Fibroblast of lung (primary cell): ENCODE results near the gene PMAIP1. TPM values are rescaled to one million over a fixed set of nuclear protein-coding genes. Genes with fewer than 3 reads are reported as not detected.

Source experiments
- DNase-seq, 2 donors: peaks; one replicate each; pipeline versions ENCODE4 v3.0.0 to v3.0.0-alpha.2; 2010; ENCODE audit warnings: low read depth in 2 of 2
- H2AFZ ChIP-seq: 2 replicates; pipeline ENCODE4 v1.5.1; 2012; ENCODE audit warnings: low read length, control low read depth, inconsistent platforms
- H3K27ac ChIP-seq: 2 replicates; pipeline ENCODE4 v1.5.1; 2011; ENCODE audit warnings: low read length, control low read depth; ENCODE audit not compliant: insufficient read depth
- H3K27me3 ChIP-seq: 2 replicates; pipeline ENCODE4 v1.5.1; 2011; ENCODE audit warnings: mild to moderate bottlenecking, low read length; ENCODE audit not compliant: control insufficient read depth, insufficient read depth
- H3K36me3 ChIP-seq: 2 replicates; pipeline ENCODE4 v1.5.1; 2011; ENCODE audit warnings: low read length; ENCODE audit not compliant: control insufficient read depth, insufficient read depth
- H3K4me1 ChIP-seq: 2 replicates; pipeline ENCODE4 v1.5.1; 2011; ENCODE audit warnings: low read length; ENCODE audit not compliant: control insufficient read depth, insufficient read depth; ENCODE audit errors: extremely low read depth
- H3K4me2 ChIP-seq: 2 replicates; pipeline ENCODE4 v1.5.1; 2011; ENCODE audit warnings: low read length, control low read depth; ENCODE audit not compliant: insufficient read depth; ENCODE audit errors: extremely low read depth
- H3K4me3 ChIP-seq, 4 experiments: fragments of 200-600 bp in 1 of 4; sonication (generic) in 1 of 4; replicated peaks in 1 of 4; 2 replicates each; pipeline ENCODE4 v1.5.1; 2011 to 2016; ENCODE audit warnings: low read length in 4 of 4, low read depth in 3 of 4, mild to moderate bottlenecking in 3 of 4, control low read depth in 2 of 4, inconsistent platforms in 1 of 4, mixed read lengths in 1 of 4; ENCODE audit not compliant: insufficient read depth in 1 of 4; ENCODE audit errors: control extremely low read depth in 1 of 4
- H3K79me2 ChIP-seq: 2 replicates; pipeline ENCODE4 v1.5.1; 2012; ENCODE audit warnings: mild to moderate bottlenecking, low read length, inconsistent platforms; ENCODE audit not compliant: control insufficient read depth, insufficient read depth
- H3K9ac ChIP-seq: 2 replicates; pipeline ENCODE4 v1.5.1; 2011; ENCODE audit warnings: mild to moderate bottlenecking, low read length, control low read depth; ENCODE audit not compliant: insufficient read depth
- H3K9me3 ChIP-seq: 2 replicates; pipeline ENCODE4 v1.5.1; 2012; ENCODE audit warnings: low read depth, low read length; ENCODE audit not compliant: control insufficient read depth, insufficient read depth
- H4K20me1 ChIP-seq: 2 replicates; pipeline ENCODE4 v1.5.1; 2011; ENCODE audit warnings: low read length; ENCODE audit not compliant: control insufficient read depth, insufficient read depth; ENCODE audit errors: extremely low read depth
- CTCF ChIP-seq, 2 donors: IDR thresholded peaks in 1 of 2; conservative IDR thresholded peaks in 1 of 2; 1 replicate in 1 of 2; 2 replicates in 1 of 2; pipeline ENCODE4 v1.5.1; 2011 to 2012; ENCODE audit warnings: low read length in 2 of 2, control low read depth in 1 of 2, inconsistent platforms in 1 of 2, low read depth in 1 of 2, mild to moderate bottlenecking in 1 of 2
- EZH2 ChIP-seq: IDR thresholded peaks from 2 replicates; pipeline ENCODE4 v1.5.1; 2012; ENCODE audit warnings: low read length, control low read depth, mild to moderate bottlenecking; ENCODE audit errors: missing control alignments
- polyA plus RNA-seq, 2 donors: library from polyadenylated mRNA; depleted of rRNA in 1 of 2; stranded (reverse) in 1 of 2; unstranded in 1 of 2; fragments of >200 nt; gene quantifications; 2 replicates each; pipeline ENCODE4 v1.2.1, GENCODE V29; 2011 to 2012; ENCODE audit warnings: missing spikeins in 1 of 2
- total RNA-seq: library from RNA; depleted of rRNA; stranded (reverse); fragments of >200 nt; gene quantifications from 2 replicates; pipeline ENCODE4 v1.2.1, GENCODE V29; 2014

Gene PMAIP1
- total and polyA plus RNA-seq, 2 donors (not counting 1 experiment from before 2014, with no cell fraction given), result 8.5 to 34.7 TPM

DNA sequence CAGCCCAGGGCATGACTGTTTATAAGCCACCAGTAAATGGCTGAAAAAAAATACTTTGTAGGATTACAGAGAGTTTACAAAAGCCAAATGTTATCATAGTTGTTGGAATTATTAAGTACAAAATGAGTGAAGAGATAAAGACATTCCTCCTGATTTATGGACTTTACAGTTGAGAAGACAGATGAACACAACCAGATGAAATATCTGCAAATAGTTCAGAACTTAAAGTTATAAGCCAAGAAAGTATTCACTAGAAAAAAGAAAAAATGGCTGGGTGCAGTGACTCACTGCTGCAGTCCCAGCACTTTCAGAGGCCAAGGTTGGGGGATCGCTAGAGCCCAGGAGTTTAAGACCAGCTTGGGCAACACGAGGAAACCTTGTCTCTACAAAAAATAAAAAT lies 11.2 kb downstream of the PMAIP1 start:
- peaks cover 14% of the 10 kb centered on the region for H3K4me1 ChIP-seq
- DNase-seq, result peak; percentile 78 to 83
- H3K4me2 ChIP-seq, result no peak overlapping the region
- no peaks in the 10 kb centered on the region for H3K79me2 ChIP-seq
- TF ChIP-seq CTCF (conservative IDR thresholded peaks at IDR 0.05 in 1 of 2, IDR thresholded peaks at IDR 0.05 in 1 of 2; ENCODE audit: low read depth in 1 of 2, low read length in 2 of 2), result no peak
- no peak for TF ChIP-seq EZH2
- H3K9ac ChIP-seq, result no peak overlapping the region
- H3K27me3 ChIP-seq, result no peaks in the 10 kb centered on the region
- H2AFZ ChIP-seq, result no peak overlapping the region
- H3K4me3 ChIP-seq, result no peak overlapping the region
- H4K20me1 ChIP-seq, result no peaks in the 10 kb centered on the region
- no peaks in the 10 kb centered on the region for H3K36me3 ChIP-seq
- H3K27ac ChIP-seq, result peak overlapping the region; percentile 28
- no peaks in the 10 kb centered on the region for H3K9me3 ChIP-seq

- Histone ChIP-seq H3K4me1 (peaks cover 14% of the 10 kb centered on the region), H3K9me3 (no peaks in the 10 kb centered on the region), H3K9ac (no peak overlapping the region), H2AFZ (no peak overlapping the region), H3K4me2 (no peak overlapping the region), H3K79me2 (no peaks in the 10 kb centered on the region), H4K20me1 (no peaks in the 10 kb centered on the region), H3K4me3 (no peak overlapping the region), H3K27ac (no peak overlapping the region), H3K36me3 (no peaks in the 10 kb centered on the region), H3K27me3 (no peaks in the 10 kb centered on the region)
- DNase-seq, result no peak
- TF ChIP-seq EZH2, result no peak
- TF ChIP-seq CTCF (conservative IDR thresholded peaks at IDR 0.05 in 1 of 2, IDR thresholded peaks at IDR 0.05 in 1 of 2; ENCODE audit: low read depth in 1 of 2, low read length in 2 of 2), result no peak
Observed at GRCh38 chr18:59911600-59911999, 11.8 kb downstream of the PMAIP1 start.

DNA sequence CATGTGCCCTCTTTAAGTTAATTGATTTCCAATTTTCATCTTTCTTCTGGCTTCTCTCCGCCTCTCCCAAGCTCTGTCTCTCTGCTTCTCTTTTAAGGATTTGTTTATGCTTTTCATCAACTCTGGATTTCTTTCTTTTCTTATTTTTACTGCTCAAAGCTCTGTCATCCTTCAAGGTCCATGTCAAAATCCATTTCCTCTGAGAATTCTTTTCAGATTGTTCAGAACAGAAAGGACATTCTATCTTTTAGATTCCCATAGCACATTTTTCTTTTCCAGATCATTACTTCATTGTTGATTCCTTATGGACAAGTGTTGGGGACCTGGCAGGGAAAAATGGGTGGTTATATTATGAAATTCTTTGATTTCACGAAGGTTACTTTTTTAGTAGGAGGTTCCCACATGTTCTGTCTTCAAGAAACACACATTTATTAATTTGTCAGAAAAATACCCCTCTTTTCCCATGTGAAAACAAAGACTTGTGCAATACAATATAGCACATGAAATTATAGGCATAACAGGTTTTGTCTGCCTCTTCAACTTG lies 12.3 kb downstream of the PMAIP1 start:
- Histone ChIP-seq H4K20me1 (no peaks in the 10 kb centered on the region), H3K36me3 (no peaks in the 10 kb centered on the region), H3K9me3 (no peaks in the 10 kb centered on the region), H3K4me3 (no peak overlapping the region), H3K9ac (no peak overlapping the region), H3K4me1 (peaks cover 12% of the 10 kb centered on the region), H3K27me3 (no peaks in the 10 kb centered on the region), H3K27ac (no peak overlapping the region), H3K4me2 (no peak overlapping the region), H2AFZ (no peak overlapping the region), H3K79me2 (no peaks in the 10 kb centered on the region)
- no peak for TF ChIP-seq EZH2
- no peak for TF ChIP-seq CTCF (conservative IDR thresholded peaks at IDR 0.05 in 1 of 2, IDR thresholded peaks at IDR 0.05 in 1 of 2; ENCODE audit: low read depth in 1 of 2, low read length in 2 of 2)
- peak in 1 of 2 donors; percentile 50 for DNase-seq
